Inferior parietal cortex (tissue), 1 donor: ENCODE results near the gene APMAP.

Experiments used
- DNase-seq: peaks from one replicate; pipeline ENCODE4 v3.0.0-alpha.2; 2016; ENCODE audit errors: extremely low spot score

APMAP gene

GRCh38 chr20:24965065-24965919 is 27.3 kb downstream of the APMAP start:
- DNase-seq: no peak

GRCh38 chr20:24964506-24964840 is 28.1 kb downstream of the APMAP start:
- DNase-seq: no peak

- no peak for DNase-seq
Measured at GRCh38 chr20:24963672-24964505, 28.7 kb downstream of the APMAP start.

GRCh38 chr20:24962510-24962909 is 30.0 kb downstream of the APMAP start:
- DNase-seq: no peak

DNA sequence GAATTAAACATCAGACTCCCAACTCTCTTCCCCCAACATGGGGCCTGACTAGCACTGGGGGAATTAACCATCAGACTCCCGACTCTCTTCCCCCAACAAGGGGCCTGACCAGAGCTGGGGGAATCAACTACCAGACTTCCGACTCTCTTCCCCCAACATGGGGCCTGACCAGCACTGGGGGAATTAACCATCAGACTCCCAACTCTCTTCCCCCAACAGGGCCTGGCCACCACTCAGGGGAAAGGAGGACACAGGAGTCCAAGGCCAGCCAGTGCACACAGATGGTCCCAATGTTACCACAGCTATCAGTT is 30.4 kb downstream of the APMAP start:
- no peak for DNase-seq

- no peak for DNase-seq
Measured at GRCh38 chr20:24961384-24962181, 31.0 kb downstream of the APMAP start.

GRCh38 chr20:24960861-24961260 is 31.7 kb downstream of the APMAP start:
- no peak for DNase-seq

DNA sequence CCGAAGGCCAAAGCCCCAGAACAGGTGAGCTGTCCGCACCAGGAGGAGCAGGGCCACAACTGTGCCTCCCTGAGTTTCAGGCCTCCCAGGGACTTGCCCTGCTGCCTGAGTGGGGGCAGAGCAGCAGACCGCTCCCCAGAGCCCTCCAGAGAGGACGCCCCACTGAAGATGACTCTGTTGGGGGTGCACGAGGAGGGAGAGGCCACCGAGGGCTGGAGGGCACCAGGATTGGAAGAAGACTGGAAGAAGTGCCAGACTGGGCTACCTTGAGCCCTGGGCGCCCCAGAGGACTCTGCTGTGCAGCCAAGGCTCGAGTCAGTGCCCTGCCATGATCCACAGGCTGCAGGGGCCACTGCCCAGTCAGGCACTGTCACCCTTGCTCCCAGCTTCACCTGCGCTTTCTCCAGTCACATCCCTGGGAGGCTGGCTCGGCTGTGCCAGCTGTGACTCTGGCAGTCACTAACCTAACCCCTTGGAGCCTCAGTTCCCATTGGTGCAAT is 32.2 kb downstream of the APMAP start:
- no peak for DNase-seq

DNA sequence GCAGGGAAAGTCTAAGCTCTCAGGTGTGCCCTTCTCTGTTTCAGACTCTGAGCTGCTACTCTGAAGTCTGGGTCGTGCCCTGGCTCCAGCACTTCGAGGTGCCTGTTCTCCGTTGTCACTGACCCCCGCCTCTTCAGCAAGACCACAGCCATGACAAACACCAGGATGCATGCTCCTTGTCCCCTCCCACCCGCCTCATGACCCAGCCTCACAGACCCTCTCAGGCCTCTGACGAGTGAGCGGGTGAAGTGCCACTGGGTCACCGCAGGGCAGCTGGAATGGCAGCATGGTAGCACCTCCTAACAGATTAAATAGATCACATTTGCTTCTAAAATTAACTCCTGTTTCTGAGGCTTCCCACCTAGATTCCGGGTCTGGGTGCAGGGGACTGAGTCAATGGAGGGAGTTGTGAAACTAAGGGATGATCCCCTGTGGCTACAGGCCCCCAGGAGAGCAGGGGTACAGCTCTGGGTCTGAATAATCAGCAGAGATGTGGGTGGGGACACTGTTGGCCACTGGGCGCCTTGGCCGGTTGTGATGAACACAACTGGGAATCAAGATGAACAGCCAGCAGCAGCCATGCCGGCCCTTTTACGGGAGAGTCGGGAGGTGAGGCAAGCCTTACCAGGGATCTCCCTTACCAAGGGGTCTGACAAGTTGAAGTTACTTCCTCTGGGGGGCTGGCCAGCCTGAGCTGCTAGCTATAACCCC is 32.8 kb downstream of the APMAP start:
- no peak for DNase-seq

GRCh38 chr20:24958506-24959385 is 33.8 kb downstream of the APMAP start:
- no peak for DNase-seq

DNA sequence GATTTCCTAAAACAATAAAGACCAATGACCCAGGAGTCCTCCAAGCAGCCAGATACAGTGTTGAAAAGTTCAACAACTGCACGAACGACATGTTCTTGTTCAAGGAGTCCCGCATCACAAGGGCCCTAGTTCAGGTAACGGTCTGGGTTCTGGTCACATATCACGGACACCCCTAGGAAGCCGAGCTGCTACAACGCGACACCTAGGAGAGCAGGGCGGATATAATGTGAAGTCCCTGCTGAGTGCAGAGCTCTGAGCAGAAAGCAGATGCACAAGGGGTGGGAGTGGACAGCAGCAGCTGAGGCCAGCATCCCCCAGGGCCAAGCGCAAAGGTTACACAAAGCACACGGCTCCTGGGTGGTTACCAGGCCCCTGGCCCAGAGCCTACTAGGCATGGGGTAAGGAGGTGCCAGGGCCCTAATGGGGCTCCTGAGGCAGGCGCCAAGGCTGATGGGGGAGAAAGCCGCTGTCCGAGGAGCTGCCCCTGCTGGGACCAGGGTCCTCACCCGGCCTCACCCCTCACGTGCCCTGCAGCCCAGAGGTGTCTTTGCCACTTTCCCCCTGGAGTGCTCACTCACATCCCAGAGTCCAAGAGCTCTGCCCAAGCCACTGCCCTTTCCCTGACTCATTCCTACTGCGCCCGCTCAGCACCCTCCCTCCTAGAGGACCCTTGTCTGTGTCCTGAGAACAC is 35.1 kb downstream of the APMAP start:
- DNase-seq: no peak

GRCh38 chr20:24956001-24956841 is 36.3 kb downstream of the APMAP start:
- DNase-seq: no peak

DNA sequence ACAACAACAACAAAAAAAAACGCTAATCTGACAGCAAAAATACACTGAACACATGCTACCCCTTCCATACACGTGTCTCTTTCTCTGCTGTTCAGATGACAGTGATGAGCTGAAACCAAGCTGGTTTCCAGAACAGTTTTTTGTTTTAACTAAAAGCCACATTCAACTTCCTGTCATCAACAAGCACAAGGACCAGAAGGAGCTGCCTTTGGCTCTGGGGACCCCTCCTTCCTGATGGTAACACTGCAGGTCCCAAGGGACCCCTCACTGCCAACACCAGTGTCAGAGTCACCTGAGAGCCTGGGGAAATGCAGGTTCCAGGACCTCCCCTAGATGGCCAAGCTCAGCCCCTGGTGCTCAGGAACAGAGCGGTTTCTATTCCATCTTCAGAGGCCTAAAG is 37.5 kb downstream of the APMAP start:
- DNase-seq: no peak

GRCh38 chr20:24954566-24954965 is 38.0 kb downstream of the APMAP start:
- no peak for DNase-seq

- DNase-seq: no peak
Measured at GRCh38 chr20:24954151-24954550, 38.4 kb downstream of the APMAP start.

DNA sequence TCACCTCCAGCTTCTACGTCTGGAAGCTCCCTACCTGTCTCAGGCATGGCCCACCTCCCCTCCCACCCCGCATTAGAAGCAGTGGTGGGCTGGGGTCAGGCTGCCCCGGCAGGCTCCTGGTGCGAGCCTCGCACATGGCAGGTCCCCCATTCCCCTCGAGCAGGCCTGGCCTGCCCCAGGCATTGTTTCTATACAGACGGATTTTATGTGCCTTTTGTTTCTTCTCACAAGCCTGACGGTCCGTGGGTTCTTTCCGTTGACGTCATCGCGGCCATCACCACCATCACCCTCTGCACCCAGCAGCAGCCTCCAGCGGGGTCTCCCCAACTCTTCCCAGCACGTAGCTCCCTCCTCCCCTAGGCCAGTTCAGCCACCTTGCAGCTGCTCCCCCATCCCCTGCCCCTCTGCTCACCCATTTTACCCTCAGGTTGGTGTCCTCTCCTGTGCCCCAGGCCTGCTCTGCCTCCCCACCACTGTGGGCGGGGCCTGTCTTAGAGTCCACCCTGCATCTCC is 38.9 kb downstream of the APMAP start:
- no peak for DNase-seq

DNA sequence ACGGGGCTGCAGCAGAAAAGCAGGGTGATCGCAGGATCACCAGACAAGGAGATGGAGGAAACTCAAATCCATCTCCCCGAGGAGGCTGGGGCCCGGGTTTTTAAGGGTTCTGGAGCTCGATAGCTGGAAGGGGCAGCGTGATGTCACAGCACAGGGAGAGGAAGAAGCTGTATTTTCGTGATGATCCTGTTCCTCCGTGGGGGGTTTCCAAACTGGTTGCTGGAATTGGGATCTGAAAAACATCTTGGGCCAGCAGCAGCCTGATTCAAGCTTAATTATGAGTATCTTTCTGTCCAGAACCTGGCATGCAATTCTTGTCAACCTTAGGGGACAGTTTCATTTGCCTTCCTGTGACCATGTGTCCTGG is 39.4 kb downstream of the APMAP start:
- DNase-seq: no peak

GRCh38 chr20:24952376-24953208 is 40.0 kb downstream of the APMAP start:
- DNase-seq: no peak
